Astrocyte (in vitro differentiated cells and primary cell): ENCODE measurements around the gene BICD1. TPM values are rescaled to one million over a fixed set of nuclear protein-coding genes. Genes with fewer than 3 reads are reported as not detected.

Experiments
- DNase-seq: peaks from one replicate; pipeline ENCODE4 v3.0.0-alpha.2; 2010; ENCODE audit warnings: low read depth
- FAIRE-seq: peaks from 2 replicates; lab custom pipeline; 2011; peaks lifted over from hg19 to GRCh38; lab: Jason Lieb, UNC
- H2AFZ ChIP-seq: 2 replicates; pipeline ENCODE4 v1.6.0; 2012; ENCODE audit warnings: low read depth, low read length, inconsistent platforms
- H3K27ac ChIP-seq: 2 replicates; pipeline ENCODE4 v1.5.1; 2011; ENCODE audit warnings: low read depth, low read length, inconsistent platforms
- H3K27me3 ChIP-seq: 2 replicates; pipeline ENCODE4 v1.6.0; 2011; ENCODE audit warnings: low read length, inconsistent platforms; ENCODE audit not compliant: insufficient read depth
- H3K36me3 ChIP-seq: 2 replicates; pipeline ENCODE4 v1.5.1; 2011; ENCODE audit warnings: low read length, inconsistent platforms; ENCODE audit not compliant: insufficient read depth
- H3K4me1 ChIP-seq: 2 replicates; pipeline ENCODE4 v1.5.1; 2011; ENCODE audit warnings: low read length, inconsistent platforms; ENCODE audit not compliant: insufficient read depth
- H3K4me2 ChIP-seq: 2 replicates; pipeline ENCODE4 v1.6.0; 2012; ENCODE audit warnings: low read length, inconsistent platforms
- H3K4me3 ChIP-seq: 2 replicates; pipeline ENCODE4 v1.5.1; 2011; ENCODE audit warnings: low read depth, mild to moderate bottlenecking, low read length, inconsistent platforms; ENCODE audit not compliant: insufficient read depth
- H3K79me2 ChIP-seq: 2 replicates; pipeline ENCODE4 v1.6.0; 2012; ENCODE audit warnings: mild to moderate bottlenecking, low read length, inconsistent platforms; ENCODE audit not compliant: insufficient read depth
- H3K9ac ChIP-seq: 2 replicates; pipeline ENCODE4 v1.6.0; 2012; ENCODE audit warnings: mild to moderate bottlenecking, low read length, inconsistent platforms
- H3K9me3 ChIP-seq: 2 replicates; pipeline ENCODE4 v1.5.1; 2012; ENCODE audit warnings: low read depth, mild to moderate bottlenecking, low read length, inconsistent platforms; ENCODE audit not compliant: insufficient read depth
- H4K20me1 ChIP-seq: 2 replicates; pipeline ENCODE4 v1.6.0; 2012; ENCODE audit warnings: low read length, inconsistent platforms; ENCODE audit not compliant: insufficient read depth
- H3K27ac Mint-ChIP-seq: one replicate; pipeline ENCODE4 v1.8.0; 2021; ENCODE audit warnings: mild to moderate bottlenecking, mixed read lengths; ENCODE audit not compliant: unreplicated experiment
- H3K27me3 Mint-ChIP-seq: one replicate; pipeline ENCODE4 v1.8.0; 2021; ENCODE audit warnings: low read depth, mixed read lengths; ENCODE audit not compliant: unreplicated experiment
- H3K36me3 Mint-ChIP-seq: one replicate; pipeline ENCODE4 v1.8.0; 2021; ENCODE audit warnings: low read depth, mixed read lengths; ENCODE audit not compliant: unreplicated experiment
- H3K4me1 Mint-ChIP-seq: one replicate; pipeline ENCODE4 v1.8.0; 2021; ENCODE audit warnings: low read depth, mixed read lengths; ENCODE audit not compliant: unreplicated experiment
- H3K4me3 Mint-ChIP-seq: one replicate; pipeline ENCODE4 v1.8.0; 2021; ENCODE audit warnings: mild to moderate bottlenecking, moderate library complexity, mixed read lengths; ENCODE audit not compliant: unreplicated experiment
- H3K9me3 Mint-ChIP-seq: one replicate; pipeline ENCODE4 v1.8.0; 2021; ENCODE audit warnings: mild to moderate bottlenecking, mixed read lengths; ENCODE audit not compliant: unreplicated experiment
- EZH2 ChIP-seq: IDR thresholded peaks from 2 replicates; pipeline ENCODE4 v1.6.1; 2012; ENCODE audit warnings: mild to moderate bottlenecking, low read length, inconsistent platforms; ENCODE audit not compliant: insufficient read depth
- total RNA-seq: library from RNA; stranded (reverse); gene quantifications from 2 replicates; pipeline ENCODE4 v1.2.1, GENCODE V29; 2021
- TF ChIP-seq, protein P1 (sequence below): IDR thresholded peaks from 2 replicates; pipeline ENCODE4 v1.5.1; 2011; ENCODE audit warnings: low read depth, mild to moderate bottlenecking, inconsistent platforms, low read length, moderate library complexity; ENCODE audit not compliant: insufficient read depth

BICD1 gene
- total RNA-seq, 1 donor from 2014 or later: 28.7 TPM

DNA sequence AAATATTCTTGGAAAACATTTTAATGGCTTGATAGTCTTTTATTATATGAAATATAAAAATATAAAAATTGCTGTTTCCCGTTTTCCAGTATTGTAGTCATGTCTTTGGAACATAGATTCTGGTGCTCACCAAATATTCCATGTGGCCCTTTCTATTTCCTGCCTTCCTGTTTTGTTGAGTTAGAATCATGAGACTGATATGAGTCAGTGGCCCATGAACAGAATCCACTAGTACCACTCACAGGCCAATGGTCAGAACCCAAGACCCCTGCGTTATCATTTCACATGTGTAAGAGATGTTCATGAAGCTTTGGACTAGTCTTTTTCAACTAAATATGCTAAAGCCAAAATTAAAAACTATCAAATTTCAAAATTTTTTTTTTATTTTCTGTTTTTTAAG, 56.9 kb downstream of the BICD1 start:
- Histone ChIP-seq H3K4me2 (no peak overlapping the region), H3K27ac (no peak overlapping the region), H3K4me3 (no peak overlapping the region), H3K27me3 (no peaks in the 10 kb centered on the region), H3K36me3 (no peaks in the 10 kb centered on the region), H2AFZ (no peak overlapping the region), H3K9ac (no peak overlapping the region), H3K4me1 (peaks cover 8% of the 10 kb centered on the region), H3K9me3 (no peaks in the 10 kb centered on the region), H3K79me2 (peaks cover 66% of the 10 kb centered on the region), H4K20me1 (peaks cover 49% of the 10 kb centered on the region)
- Mint-ChIP-seq H3K36me3 (peaks cover 5% of the 10 kb centered on the region), H3K27me3 (no peaks in the 10 kb centered on the region), H3K9me3 (peaks cover 3% of the 10 kb centered on the region), H3K27ac (no peak overlapping the region), H3K4me3 (no peak overlapping the region), H3K4me1 (peaks cover 3% of the 10 kb centered on the region)
- TF ChIP-seq EZH2: no peak
- TF ChIP-seq, protein P1, sequence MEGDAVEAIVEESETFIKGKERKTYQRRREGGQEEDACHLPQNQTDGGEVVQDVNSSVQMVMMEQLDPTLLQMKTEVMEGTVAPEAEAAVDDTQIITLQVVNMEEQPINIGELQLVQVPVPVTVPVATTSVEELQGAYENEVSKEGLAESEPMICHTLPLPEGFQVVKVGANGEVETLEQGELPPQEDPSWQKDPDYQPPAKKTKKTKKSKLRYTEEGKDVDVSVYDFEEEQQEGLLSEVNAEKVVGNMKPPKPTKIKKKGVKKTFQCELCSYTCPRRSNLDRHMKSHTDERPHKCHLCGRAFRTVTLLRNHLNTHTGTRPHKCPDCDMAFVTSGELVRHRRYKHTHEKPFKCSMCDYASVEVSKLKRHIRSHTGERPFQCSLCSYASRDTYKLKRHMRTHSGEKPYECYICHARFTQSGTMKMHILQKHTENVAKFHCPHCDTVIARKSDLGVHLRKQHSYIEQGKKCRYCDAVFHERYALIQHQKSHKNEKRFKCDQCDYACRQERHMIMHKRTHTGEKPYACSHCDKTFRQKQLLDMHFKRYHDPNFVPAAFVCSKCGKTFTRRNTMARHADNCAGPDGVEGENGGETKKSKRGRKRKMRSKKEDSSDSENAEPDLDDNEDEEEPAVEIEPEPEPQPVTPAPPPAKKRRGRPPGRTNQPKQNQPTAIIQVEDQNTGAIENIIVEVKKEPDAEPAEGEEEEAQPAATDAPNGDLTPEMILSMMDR: no peak
- DNase-seq (no peak), FAIRE-seq (no peak)

DNA sequence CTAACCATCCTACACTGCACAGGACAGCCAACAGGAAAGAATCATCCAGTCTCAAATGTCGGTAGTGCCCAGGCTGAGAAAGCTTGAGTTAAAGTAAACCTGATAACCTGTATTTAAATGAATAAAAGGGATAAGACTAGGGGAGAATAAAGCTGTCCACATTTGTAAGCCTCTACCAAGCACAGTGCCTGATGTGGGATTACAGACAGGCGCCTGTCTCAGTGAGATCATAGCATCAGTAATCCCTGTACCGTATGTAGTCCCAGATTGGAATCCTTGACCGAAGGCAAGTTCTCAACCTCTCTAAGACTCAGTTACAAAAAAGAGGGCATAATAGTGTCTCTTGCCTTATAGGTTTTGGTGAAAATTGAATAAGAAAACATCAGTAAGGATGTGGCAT, 59.9 kb downstream of the BICD1 start:
- Histone ChIP-seq H3K4me3 (no peak overlapping the region), H3K36me3 (no peaks in the 10 kb centered on the region), H3K4me2 (no peak overlapping the region), H4K20me1 (peaks cover 34% of the 10 kb centered on the region), H3K27ac (no peak overlapping the region), H3K79me2 (peaks cover 69% of the 10 kb centered on the region), H3K9me3 (no peaks in the 10 kb centered on the region), H3K27me3 (no peaks in the 10 kb centered on the region), H2AFZ (no peak overlapping the region), H3K9ac (no peak overlapping the region), H3K4me1 (no peaks in the 10 kb centered on the region)
- Mint-ChIP-seq H3K27me3 (no peaks in the 10 kb centered on the region), H3K4me1 (no peaks in the 10 kb centered on the region), H3K36me3 (peaks cover 5% of the 10 kb centered on the region), H3K27ac (no peak overlapping the region), H3K4me3 (no peak overlapping the region), H3K9me3 (peaks cover 3% of the 10 kb centered on the region)
- no peak for FAIRE-seq
- TF ChIP-seq, protein P1: no peak
- no peak for TF ChIP-seq EZH2
- no peak for DNase-seq

DNA sequence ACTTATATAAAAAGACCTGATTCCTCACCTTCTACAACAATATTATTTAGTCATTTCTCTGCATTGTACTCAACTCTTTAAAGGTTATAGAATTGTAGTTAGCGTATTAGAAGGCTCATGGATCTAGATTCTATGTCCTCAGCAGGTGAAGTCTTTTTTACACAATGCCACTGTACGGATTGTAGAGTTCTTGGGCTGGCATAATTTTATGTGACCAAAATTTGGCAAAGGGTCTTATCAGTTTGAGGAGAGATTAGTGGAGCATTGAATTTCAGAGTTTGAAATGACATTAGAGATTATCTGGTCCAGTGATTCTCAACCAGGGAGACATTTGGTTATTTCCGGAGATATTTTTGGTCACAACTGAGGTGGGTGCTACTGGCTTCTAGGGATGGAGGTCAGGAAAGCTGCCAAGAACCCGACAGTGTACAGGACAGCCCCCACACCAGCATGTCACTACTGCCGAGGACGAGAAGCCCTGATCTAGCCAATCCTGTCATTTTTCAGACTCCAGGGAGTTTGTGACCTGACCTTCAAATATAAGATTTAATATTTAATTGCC, 63.9 kb downstream of the BICD1 start:
- H3K4me2 ChIP-seq: no peak overlapping the region
- DNase-seq: no peak
- no peak for FAIRE-seq
- no peak overlapping the region for H3K27ac ChIP-seq
- Mint-ChIP-seq H3K27ac (no peak overlapping the region), H3K4me3 (no peak overlapping the region), H3K27me3 (no peaks in the 10 kb centered on the region), H3K4me1 (no peaks in the 10 kb centered on the region), H3K36me3 (peaks cover 3% of the 10 kb centered on the region), H3K9me3 (no peaks in the 10 kb centered on the region)
- H3K36me3 ChIP-seq: no peaks in the 10 kb centered on the region
- H2AFZ ChIP-seq: no peak overlapping the region
- H3K79me2 ChIP-seq: peaks cover 69% of the 10 kb centered on the region
- H3K9me3 ChIP-seq: no peaks in the 10 kb centered on the region
- H3K27me3 ChIP-seq: no peaks in the 10 kb centered on the region
- no peak overlapping the region for H3K4me3 ChIP-seq
- peaks cover 52% of the 10 kb centered on the region for H4K20me1 ChIP-seq
- H3K9ac ChIP-seq: no peak overlapping the region
- no peaks in the 10 kb centered on the region for H3K4me1 ChIP-seq
- TF ChIP-seq, protein P1: no peak
- TF ChIP-seq EZH2: no peak
